Neural progenitor cell (in vitro differentiated cells): Measurements from ENCODE around the gene PRKCE. TPM values are rescaled to one million over a fixed set of nuclear protein-coding genes. Genes with fewer than 3 reads are reported as not detected.
"Not testable (repeated sequence)": the region's sequence is repeated elsewhere in the genome, so short reads cannot be mapped to it uniquely, and the experiment has no call there.

Source experiments
- DNase-seq: peaks from one replicate; pipeline ENCODE4 v3.0.0-alpha.2; 2016; ENCODE audit warnings: low spot score
- H2AFZ ChIP-seq: fragments of 200-600 bp; sonication (generic); replicated peaks from 2 replicates; pipeline ENCODE4 v1.6.1; 2016; ENCODE audit warnings: antibody characterized with exemption
- H3F3A ChIP-seq: fragments of 200-600 bp; sonication (generic); 2 replicates; pipeline ENCODE4 v1.6.1; 2016; ENCODE audit warnings: antibody characterized with exemption, low read depth
- H3K27ac ChIP-seq: fragments of 200-600 bp; sonication (generic); 2 replicates; pipeline ENCODE4 v1.5.1; 2016; ENCODE audit warnings: mild to moderate bottlenecking
- H3K27me3 ChIP-seq: fragments of 200-600 bp; sonication (generic); 2 replicates; pipeline ENCODE4 v1.6.1; 2016; ENCODE audit warnings: mild to moderate bottlenecking, moderate library complexity
- H3K36me3 ChIP-seq: fragments of 200-600 bp; sonication (generic); 2 replicates; pipeline ENCODE4 v1.5.1; 2016
- H3K4me1 ChIP-seq: fragments of 200-600 bp; sonication (generic); 2 replicates; pipeline ENCODE4 v1.6.1; 2016; ENCODE audit warnings: mixed run types
- H3K4me2 ChIP-seq: fragments of 200-600 bp; sonication (generic); 2 replicates; pipeline ENCODE4 v1.6.1; 2016
- H3K4me3 ChIP-seq: fragments of 200-600 bp; sonication (generic); 2 replicates; pipeline ENCODE4 v1.5.1; 2016
- H3K79me2 ChIP-seq: fragments of 200-600 bp; sonication (generic); 2 replicates; pipeline ENCODE4 v1.6.1; 2016; ENCODE audit warnings: low read depth
- H3K9ac ChIP-seq: fragments of 200-600 bp; sonication (generic); 2 replicates; pipeline ENCODE4 v1.6.1; 2016
- H3K9me3 ChIP-seq: fragments of 200-600 bp; sonication (generic); 2 replicates; pipeline ENCODE4 v1.5.1; 2016; ENCODE audit warnings: low read depth
- H4K20me1 ChIP-seq: fragments of 200-600 bp; sonication (generic); 2 replicates; pipeline ENCODE4 v1.6.1; 2016; ENCODE audit warnings: low read depth
- H3K27ac Mint-ChIP-seq: 3 replicates; pipeline ENCODE4 v1.8.0; 2021; ENCODE audit warnings: mixed read lengths
- H3K27me3 Mint-ChIP-seq: 2 replicates; pipeline ENCODE4 v1.8.0; 2022; ENCODE audit warnings: low read depth, mild to moderate bottlenecking, inconsistent platforms, moderate library complexity, mixed read lengths; ENCODE audit not compliant: insufficient read depth
- H3K36me3 Mint-ChIP-seq: 3 replicates; pipeline ENCODE4 v1.8.0; 2021; ENCODE audit warnings: mixed read lengths
- H3K4me1 Mint-ChIP-seq: 3 replicates; pipeline ENCODE4 v1.8.0; 2021; ENCODE audit warnings: mixed read lengths
- H3K4me3 Mint-ChIP-seq: 3 replicates; pipeline ENCODE4 v1.8.0; 2021; ENCODE audit warnings: mild to moderate bottlenecking, moderate library complexity, mixed read lengths
- H3K9me3 Mint-ChIP-seq: 3 replicates; pipeline ENCODE4 v1.8.0; 2020; ENCODE audit warnings: mixed read lengths
- EZH2 ChIP-seq: fragments of 200-600 bp; sonication (generic); IDR thresholded peaks from 2 replicates; pipeline ENCODE4 v1.6.1; 2017; ENCODE audit warnings: antibody characterized with exemption, mild to moderate bottlenecking, moderate library complexity
- EZH2phosphoT487 ChIP-seq: fragments of 200-600 bp; sonication (generic); IDR thresholded peaks from 2 replicates; pipeline ENCODE4 v1.6.1; 2017; ENCODE audit warnings: antibody characterized with exemption
- total RNA-seq: library from RNA; depleted of rRNA; stranded (reverse); fragments of >200 nt; gene quantifications from 2 replicates; pipeline ENCODE4 v1.2.3, GENCODE V29; 2015; ENCODE audit warnings: low replicate concordance
- TF ChIP-seq, protein P1 (sequence below): fragments of 200-600 bp; sonication (generic); IDR thresholded peaks from 2 replicates; pipeline ENCODE4 v1.5.1; 2017; ENCODE audit warnings: antibody characterized with exemption, mild to moderate bottlenecking

Gene PRKCE
- total RNA-seq, 1 donor from 2014 or later, result 4.1 TPM

DNA sequence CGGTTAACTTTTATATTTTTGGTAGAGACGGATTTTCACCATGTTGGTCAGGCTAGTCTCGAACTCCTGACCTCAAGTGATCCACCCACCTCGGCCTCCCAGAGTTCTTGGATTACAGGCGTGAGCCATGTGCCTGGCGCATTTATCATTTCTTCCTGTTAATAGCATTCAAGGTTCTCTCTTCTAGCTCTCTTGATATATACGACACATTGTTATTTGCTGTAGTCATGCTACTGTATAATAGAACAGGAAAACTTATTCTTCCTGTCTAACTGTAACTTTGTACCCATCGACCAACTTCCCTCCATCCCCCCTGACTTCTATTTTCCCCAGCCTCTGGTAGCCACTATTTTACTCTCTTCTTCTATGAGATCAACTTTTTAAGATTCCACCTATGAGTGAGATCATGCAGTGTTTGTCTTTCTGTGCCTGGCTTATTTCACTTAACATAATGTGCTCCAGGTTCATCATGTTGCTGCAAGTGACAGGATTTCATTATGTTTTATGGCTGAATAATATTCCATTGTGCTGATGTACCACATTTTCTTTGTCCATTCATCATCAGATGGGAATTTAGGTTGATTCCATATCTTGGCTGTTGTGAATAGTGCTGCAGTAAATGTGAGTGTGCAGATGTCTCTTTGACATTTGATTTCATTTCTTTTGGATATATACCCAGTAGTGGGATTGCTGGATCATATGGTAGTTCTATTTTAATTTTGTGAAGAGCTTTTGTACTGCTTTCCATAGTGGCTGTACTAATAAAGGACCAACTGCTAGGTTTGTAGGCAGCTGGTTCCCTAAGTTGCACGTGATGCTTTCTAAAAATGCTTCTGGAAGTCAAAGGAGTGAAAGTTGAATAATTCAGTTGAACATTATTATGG lies 205.2 kb downstream of the PRKCE start:
- TF ChIP-seq EZH2phosphoT487 (no peak), EZH2 (no peak)
- TF ChIP-seq, protein P1, sequence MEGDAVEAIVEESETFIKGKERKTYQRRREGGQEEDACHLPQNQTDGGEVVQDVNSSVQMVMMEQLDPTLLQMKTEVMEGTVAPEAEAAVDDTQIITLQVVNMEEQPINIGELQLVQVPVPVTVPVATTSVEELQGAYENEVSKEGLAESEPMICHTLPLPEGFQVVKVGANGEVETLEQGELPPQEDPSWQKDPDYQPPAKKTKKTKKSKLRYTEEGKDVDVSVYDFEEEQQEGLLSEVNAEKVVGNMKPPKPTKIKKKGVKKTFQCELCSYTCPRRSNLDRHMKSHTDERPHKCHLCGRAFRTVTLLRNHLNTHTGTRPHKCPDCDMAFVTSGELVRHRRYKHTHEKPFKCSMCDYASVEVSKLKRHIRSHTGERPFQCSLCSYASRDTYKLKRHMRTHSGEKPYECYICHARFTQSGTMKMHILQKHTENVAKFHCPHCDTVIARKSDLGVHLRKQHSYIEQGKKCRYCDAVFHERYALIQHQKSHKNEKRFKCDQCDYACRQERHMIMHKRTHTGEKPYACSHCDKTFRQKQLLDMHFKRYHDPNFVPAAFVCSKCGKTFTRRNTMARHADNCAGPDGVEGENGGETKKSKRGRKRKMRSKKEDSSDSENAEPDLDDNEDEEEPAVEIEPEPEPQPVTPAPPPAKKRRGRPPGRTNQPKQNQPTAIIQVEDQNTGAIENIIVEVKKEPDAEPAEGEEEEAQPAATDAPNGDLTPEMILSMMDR, result no peak
- Histone ChIP-seq H3K79me2 (no peaks in the 10 kb centered on the region), H3K36me3 (no peaks in the 10 kb centered on the region), H3F3A (no peaks in the 10 kb centered on the region), H2AFZ (no peak overlapping the region), H3K4me2 (no peak overlapping the region), H3K4me1 (peaks cover 25% of the 10 kb centered on the region), H3K4me3 (no peak overlapping the region), H3K9ac (no peak overlapping the region), H3K27me3 (no peaks in the 10 kb centered on the region), H4K20me1 (no peaks in the 10 kb centered on the region), H3K9me3 (no peaks in the 10 kb centered on the region), H3K27ac (no peak overlapping the region)
- Mint-ChIP-seq H3K27ac (peak overlapping the region; percentile 44), H3K4me1 (peaks cover 30% of the 10 kb centered on the region), H3K36me3 (no peaks in the 10 kb centered on the region), H3K27me3 (no peaks in the 10 kb centered on the region), H3K4me3 (no peak overlapping the region), H3K9me3 (no peaks in the 10 kb centered on the region)
- no peak for DNase-seq

DNA sequence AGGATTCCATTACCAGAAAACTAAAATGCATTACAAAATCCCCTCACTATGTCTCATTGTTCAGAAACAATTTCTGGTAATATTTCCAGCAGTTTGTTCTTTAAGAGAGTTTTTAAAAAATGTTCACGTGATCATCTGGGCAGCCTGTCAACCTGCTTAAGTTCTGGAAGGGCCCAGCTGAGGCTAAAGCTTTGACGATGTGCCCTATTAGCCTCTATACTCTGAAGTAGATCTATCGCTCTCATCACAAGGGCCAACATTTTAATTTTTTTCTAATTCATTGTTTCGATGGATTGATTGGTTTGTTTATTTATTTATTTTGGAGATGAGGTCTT lies 205.8 kb downstream of the PRKCE start:
- no peak for DNase-seq
- Histone ChIP-seq H3K4me3 (no peak overlapping the region), H4K20me1 (no peaks in the 10 kb centered on the region), H3K9me3 (no peaks in the 10 kb centered on the region), H3K36me3 (no peaks in the 10 kb centered on the region), H3K27ac (no peak overlapping the region), H3F3A (no peaks in the 10 kb centered on the region), H2AFZ (no peak overlapping the region), H3K4me2 (no peak overlapping the region), H3K27me3 (no peaks in the 10 kb centered on the region), H3K4me1 (peaks cover 25% of the 10 kb centered on the region), H3K9ac (no peak overlapping the region), H3K79me2 (no peaks in the 10 kb centered on the region)
- TF ChIP-seq, protein P1, result no peak
- TF ChIP-seq EZH2 (no peak), EZH2phosphoT487 (no peak)
- H3K4me1 Mint-ChIP-seq, result peaks cover 29% of the 10 kb centered on the region
- H3K27ac Mint-ChIP-seq, result no peak overlapping the region
- no peaks in the 10 kb centered on the region for H3K9me3 Mint-ChIP-seq
- H3K4me3 Mint-ChIP-seq, result no peak overlapping the region
- H3K36me3 Mint-ChIP-seq, result no peaks in the 10 kb centered on the region
- H3K27me3 Mint-ChIP-seq, result no peaks in the 10 kb centered on the region

DNA sequence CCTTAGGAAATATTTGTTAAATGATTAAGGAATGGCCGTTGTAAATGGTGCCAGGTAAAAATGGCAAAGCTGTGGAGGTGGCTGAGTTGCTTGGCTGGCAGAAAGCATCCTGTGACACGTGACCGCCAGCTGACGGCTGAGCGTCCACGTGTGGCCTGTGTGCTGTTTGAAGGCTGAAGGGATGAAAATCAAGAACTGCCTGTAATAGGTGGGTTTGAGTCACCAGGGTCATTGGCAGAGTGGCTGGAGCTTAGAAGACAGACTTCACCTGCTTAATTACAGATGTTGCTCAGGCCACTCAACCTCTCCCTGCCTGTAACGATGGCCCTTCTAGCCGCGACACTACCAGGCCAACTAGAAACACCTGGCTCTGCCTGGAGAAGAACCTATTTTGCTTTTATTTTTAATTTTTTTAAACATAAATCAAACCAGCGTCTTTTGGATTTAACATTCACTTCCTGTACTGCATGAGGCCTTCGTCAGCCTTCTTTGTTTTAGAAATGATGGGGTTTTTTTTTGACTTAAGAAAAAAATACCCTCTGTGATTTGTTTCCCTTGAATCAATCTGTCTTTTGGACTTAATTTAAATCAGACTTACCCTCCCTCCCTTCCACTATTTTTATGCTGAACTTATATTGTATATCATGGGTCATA lies 206.5 kb downstream of the PRKCE start:
- Mint-ChIP-seq H3K36me3 (no peaks in the 10 kb centered on the region), H3K27me3 (no peaks in the 10 kb centered on the region), H3K9me3 (no peaks in the 10 kb centered on the region), H3K27ac (no peak overlapping the region), H3K4me1 (peaks cover 22% of the 10 kb centered on the region), H3K4me3 (no peak overlapping the region)
- Histone ChIP-seq H2AFZ (no peak overlapping the region), H3K9ac (no peak overlapping the region), H3K27ac (no peak overlapping the region), H3K9me3 (no peaks in the 10 kb centered on the region), H3K36me3 (no peaks in the 10 kb centered on the region), H3K27me3 (no peaks in the 10 kb centered on the region), H3F3A (no peaks in the 10 kb centered on the region), H3K4me1 (peaks cover 19% of the 10 kb centered on the region), H3K79me2 (no peaks in the 10 kb centered on the region), H3K4me2 (no peak overlapping the region), H4K20me1 (no peaks in the 10 kb centered on the region), H3K4me3 (no peak overlapping the region)
- DNase-seq, result no peak
- TF ChIP-seq EZH2, result no peak

DNA sequence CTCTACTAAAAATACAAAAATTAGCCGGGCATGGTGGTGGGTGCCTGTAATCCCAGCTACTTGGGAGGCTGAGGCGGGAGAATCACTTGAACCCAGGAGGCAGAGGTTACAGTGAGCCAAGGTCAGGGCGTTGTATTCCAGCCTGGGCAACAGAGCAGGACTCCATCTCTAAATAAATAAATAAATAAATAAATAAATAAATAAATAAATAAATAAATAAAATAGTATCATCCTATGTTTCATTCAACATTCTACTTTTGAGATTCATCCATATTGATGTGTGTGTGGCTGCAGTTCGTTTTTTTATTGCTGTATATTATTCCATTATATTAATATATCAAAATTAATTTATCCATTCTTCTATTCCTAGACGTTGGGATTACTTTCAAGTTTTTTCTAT lies 207.4 kb downstream of the PRKCE start:
- not testable (repeated sequence) for H3K4me3 ChIP-seq, H3K4me3 Mint-ChIP-seq, H3K9me3 ChIP-seq, H2AFZ ChIP-seq, H3K27ac ChIP-seq, H3K4me2 ChIP-seq, H3K36me3 Mint-ChIP-seq, DNase-seq, H3F3A ChIP-seq, H4K20me1 ChIP-seq, H3K27me3 Mint-ChIP-seq, H3K9ac ChIP-seq, H3K27me3 ChIP-seq, H3K36me3 ChIP-seq, H3K27ac Mint-ChIP-seq, H3K79me2 ChIP-seq, H3K9me3 Mint-ChIP-seq
- peaks cover 17% of the 10 kb centered on the region for H3K4me1 ChIP-seq
- H3K4me1 Mint-ChIP-seq, result peaks cover 26% of the 10 kb centered on the region
